ENCODE data around the gene NVL. TPM values are rescaled to one million over a fixed set of nuclear protein-coding genes. Genes with fewer than 3 reads are reported as not detected.

The NVL gene
- total and polyA plus RNA-seq, 2 of the 4 experiments (the other 2 are of a cell fraction): 16.5 to 18.4 TPM

- Histone ChIP-seq H3K9ac (ENCODE audit: low read depth, low read length) (no peak overlapping the region), H2BK120ac (ENCODE audit: low read depth, low read length) (no peak overlapping the region), H3K23ac (ENCODE audit: low read depth, low read length) (no peak overlapping the region), H3K9me3 (ENCODE audit: control insufficient read depth, insufficient read depth, low read length) (no peaks in the 10 kb centered on the region), H3K79me1 (ENCODE audit: low read depth in 1 of 2, low read length in 2 of 2) (no peaks in the 10 kb centered on the region; a peak in 2 of 4 replicates), H3K4me3 (ENCODE audit: insufficient read depth, low read depth, low read length) (no peak overlapping the region), H2AFZ (replicated peaks; ENCODE audit: low read length, poor library complexity) (no peak overlapping the region), H4K8ac (ENCODE audit: low read depth in 2 of 2, low read length in 2 of 2) (no peak overlapping the region), H2AK5ac (ENCODE audit: low read depth, low read length) (no peak overlapping the region), H2BK15ac (ENCODE audit: low read depth, low read length) (no peak overlapping the region), H3K9me1 (ENCODE audit: insufficient read depth, low read length) (no peaks in the 10 kb centered on the region), H4K20me1 (ENCODE audit: insufficient read depth, low read length) (no peaks in the 10 kb centered on the region), H4K91ac (ENCODE audit: insufficient read depth, low read depth, low read length) (no peak overlapping the region), H3K27ac (ENCODE audit: insufficient read depth, low read length) (no peak overlapping the region), H2BK5ac (ENCODE audit: low read depth, low read length, poor library complexity, severe bottlenecking) (no peak overlapping the region), H3K36me3 (ENCODE audit: control insufficient read depth, insufficient read depth, low read length) (peaks cover 2% of the 10 kb centered on the region), H3K27me3 (ENCODE audit: control insufficient read depth, insufficient read depth, low read length) (no peaks in the 10 kb centered on the region), H3K14ac (replicated peaks; ENCODE audit: low read depth, low read length) (no peak overlapping the region), H2BK20ac (ENCODE audit: low read depth, low read length) (no peak overlapping the region), H3K4me2 (ENCODE audit: low read depth, low read length) (no peak overlapping the region), H3K4ac (ENCODE audit: low read depth, low read length) (no peak overlapping the region), H3K56ac (ENCODE audit: extremely low read depth, insufficient read depth, low read length) (no peak overlapping the region), H3K4me1 (ENCODE audit: control insufficient read depth, insufficient read depth, low read length) (no peaks in the 10 kb centered on the region), H3K18ac (ENCODE audit: low read depth, low read length) (no peak overlapping the region), H4K5ac (ENCODE audit: low read depth, low read length) (no peak overlapping the region), H2AK9ac (replicated peaks; ENCODE audit: low read depth, low read length, poor library complexity) (no peak overlapping the region)
- in situ Hi-C loops (cut with MboI; ENCODE audit: low sequenced_read_pairs): no loop called here
- ChIA-PET CTCF (interaction anchor here (0.6 kb wide), 1 partner anchor 28 kb away, joined by 4 read pairs; no protein-coding TSS in a partner anchor), POLR2A (ENCODE audit: unreplicated experiment) (no interaction called here)
- ATAC-seq (ENCODE audit: low read depth) (no peak), DNase-seq (no peak)
- intact Hi-C loops (cut with micrococcal nuclease): no loop called here
- WGBS, 2 experiments (ENCODE audit: extremely low coverage in 2 of 2, insufficient read length in 1 of 2): 91% methylated on average over 4 of the region's 9 CpGs; no CpG with 5 or more reads in 1 of the 2 experiments
- no peak for TF ChIP-seq RAD21 (IDR thresholded peaks at IDR 0.05; ENCODE audit: low read length)
- no peak for TF ChIP-seq NFE2L2 (IDR thresholded peaks at IDR 0.05; ENCODE audit: low read depth, low read length)
- TF ChIP-seq CHD1 (IDR thresholded peaks at IDR 0.05; ENCODE audit: low read depth, low read length): no peak
- TF ChIP-seq RFX5 (IDR thresholded peaks at IDR 0.05; ENCODE audit: low read depth, low read length): no peak
- no peak for TF ChIP-seq RCOR1 (IDR thresholded peaks at IDR 0.05; ENCODE audit: insufficient replicate concordance, low read length)
- no peak for TF ChIP-seq POLR2A (IDR thresholded peaks at IDR 0.05; ENCODE audit: low read depth, low read length)
- no peak for TF ChIP-seq MAFK (IDR thresholded peaks at IDR 0.05; ENCODE audit: low read depth, low read length)
- no peak for TF ChIP-seq CEBPB (IDR thresholded peaks at IDR 0.05; ENCODE audit: low read depth, low read length)
- no peak for TF ChIP-seq CTCF (conservative IDR thresholded peaks at IDR 0.05; ENCODE audit: low read depth, low read length)
- TF ChIP-seq BHLHE40 (IDR thresholded peaks at IDR 0.05; ENCODE audit: low read depth, low read length): no peak
- dilution Hi-C loops (cut with HindIII; ENCODE audit: low sequenced_read_pairs, unreplicated experiment): no loop called here
- no TSS peak for BruUV-seq (replicated peaks)
Measured at GRCh38 chr1:224238212-224238611, 91.8 kb downstream of the NVL start.

Measured in IMR-90 (cell line).